ENCODE results near the gene SH3RF1.

DNA sequence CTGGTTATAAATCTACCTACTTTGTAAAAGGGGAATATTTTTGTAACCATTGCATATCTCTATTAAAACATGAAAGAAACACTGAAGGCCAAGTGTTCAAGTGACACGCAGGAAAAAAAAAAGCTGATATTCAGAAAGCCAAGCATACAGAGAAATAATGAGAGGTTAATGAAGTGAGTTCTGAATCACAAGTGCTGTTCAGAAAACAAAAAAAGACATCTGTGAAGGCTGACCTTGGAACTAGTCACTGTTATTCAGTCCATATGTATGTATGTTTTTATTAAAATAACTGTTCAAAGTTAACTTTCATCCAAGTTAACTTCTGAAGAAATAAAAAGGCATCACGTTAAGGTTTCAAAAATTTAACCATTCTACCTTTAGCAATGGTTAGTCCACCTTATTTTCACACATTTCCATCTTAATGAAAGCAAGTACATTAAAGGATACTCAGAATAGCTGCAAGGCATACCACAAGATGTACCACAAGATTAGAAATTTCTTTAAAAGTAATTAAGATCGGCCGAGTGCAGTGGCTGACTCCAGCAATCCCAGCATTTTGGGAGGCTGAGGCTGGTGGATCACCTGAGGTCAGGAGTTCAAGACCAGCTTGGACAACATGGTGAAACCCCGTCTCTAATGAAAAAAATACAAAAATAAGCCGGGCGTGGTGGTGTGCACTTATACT lies 31.4 kb downstream of the SH3RF1 start:
- TF ChIP-seq GATA2 (IDR thresholded peaks at IDR 0.05; ENCODE audit: low read depth, low read length) (no peak), GATA3 (IDR thresholded peaks at IDR 0.05; ENCODE audit: low read depth, low read length) (no peak)
